GM21619 (cell line): ENCODE measurements around the gene TMEM26.

ENCODE experiments used
- ATAC-seq: cut with Tn5 transposase; IDR thresholded peaks from one replicate; pipeline ENCODE4 v1.9.1; 2021; ENCODE audit not compliant: unreplicated experiment

The TMEM26 gene

GRCh38 chr10:61452655-61453641, at the start of gene TMEM26:
Gene TMEM26 (minus strand): TSS chr10:61453381. CDS start chr10:61453081, 300 bp downstream.
- no peak for ATAC-seq

GRCh38 chr10:61500460-61500859, 47.3 kb upstream of the TMEM26 start:
- ATAC-seq, result no peak

- ATAC-seq, result no peak
Observed at GRCh38 chr10:61492364-61492995, 39.3 kb upstream of the TMEM26 start.

GRCh38 chr10:61487506-61487905, 34.3 kb upstream of the TMEM26 start:
- no peak for ATAC-seq

GRCh38 chr10:61486738-61487396, 33.7 kb upstream of the TMEM26 start:
- ATAC-seq, result no peak

GRCh38 chr10:61486251-61486650, 33.1 kb upstream of the TMEM26 start:
- no peak for ATAC-seq

GRCh38 chr10:61481597-61481996, 28.4 kb upstream of the TMEM26 start:
- no peak for ATAC-seq

GRCh38 chr10:61480208-61480607, 27.0 kb upstream of the TMEM26 start:
- no peak for ATAC-seq

GRCh38 chr10:61478621-61479312, 25.6 kb upstream of the TMEM26 start:
- no peak for ATAC-seq

- ATAC-seq, result no peak
Observed at GRCh38 chr10:61477451-61477850, 24.3 kb upstream of the TMEM26 start.

GRCh38 chr10:61476529-61476928, 23.3 kb upstream of the TMEM26 start:
- no peak for ATAC-seq

GRCh38 chr10:61475449-61475873, 22.3 kb upstream of the TMEM26 start:
- ATAC-seq, result no peak

GRCh38 chr10:61472090-61472674, 19.0 kb upstream of the TMEM26 start:
- ATAC-seq, result no peak

GRCh38 chr10:61471491-61471890, 18.3 kb upstream of the TMEM26 start:
- no peak for ATAC-seq

- ATAC-seq, result no peak
Observed at GRCh38 chr10:61470740-61471139, 17.6 kb upstream of the TMEM26 start.

- no peak for ATAC-seq
Observed at GRCh38 chr10:61465901-61466632, 12.9 kb upstream of the TMEM26 start.

- no peak for ATAC-seq
Observed at GRCh38 chr10:61465171-61465496, 12.0 kb upstream of the TMEM26 start.

GRCh38 chr10:61464461-61465170, 11.4 kb upstream of the TMEM26 start:
- no peak for ATAC-seq
